Ishikawa (cell line): ENCODE results near the gene PALM3.

Experiments used
- CEBPB ChIP-seq: IDR thresholded peaks from 2 replicates; pipeline ENCODE4 v1.6.1; 2012
- CREB1 ChIP-seq: IDR thresholded peaks from 2 replicates; pipeline ENCODE4 v1.6.1; 2012; ENCODE audit warnings: low read depth
- EGR1 ChIP-seq: IDR thresholded peaks from 2 replicates; pipeline ENCODE4 v1.6.1; 2012
- EP300 ChIP-seq: IDR thresholded peaks from 2 replicates; pipeline ENCODE4 v1.6.1; 2012; ENCODE audit warnings: borderline replicate concordance
- FOXM1 ChIP-seq: IDR thresholded peaks from 2 replicates; pipeline ENCODE4 v1.6.1; 2012; ENCODE audit warnings: low read depth, borderline replicate concordance
- NFIC ChIP-seq: IDR thresholded peaks from 2 replicates; pipeline ENCODE4 v1.6.1; 2012
- RAD21 ChIP-seq: IDR thresholded peaks from 2 replicates; pipeline ENCODE4 v1.6.1; 2012; ENCODE audit warnings: low read depth
- TAF1 ChIP-seq: IDR thresholded peaks from 2 replicates; pipeline ENCODE4 v1.6.1; 2012; ENCODE audit warnings: low read depth, mild to moderate bottlenecking
- TCF12 ChIP-seq: IDR thresholded peaks from 2 replicates; pipeline ENCODE4 v1.6.1; 2012; ENCODE audit warnings: low read depth
- TEAD4 ChIP-seq: IDR thresholded peaks from 2 replicates; pipeline ENCODE4 v1.6.1; 2012
- YY1 ChIP-seq: IDR thresholded peaks from 2 replicates; pipeline ENCODE4 v1.6.1; 2012; ENCODE audit warnings: low read depth
- ZBTB7A ChIP-seq: IDR thresholded peaks from 2 replicates; pipeline ENCODE4 v1.6.1; 2012; ENCODE audit warnings: low read depth
- TF ChIP-seq, protein P1 (sequence below): IDR thresholded peaks from 2 replicates; pipeline ENCODE4 v1.6.1; 2012; ENCODE audit warnings: low read depth, mild to moderate bottlenecking
- TF ChIP-seq, protein P2 (sequence below): IDR thresholded peaks from 2 replicates; pipeline ENCODE4 v1.6.1; 2012
- TF ChIP-seq, protein P3 (sequence below): IDR thresholded peaks from 2 replicates; pipeline ENCODE4 v1.6.1; 2012

PALM3 gene

DNA sequence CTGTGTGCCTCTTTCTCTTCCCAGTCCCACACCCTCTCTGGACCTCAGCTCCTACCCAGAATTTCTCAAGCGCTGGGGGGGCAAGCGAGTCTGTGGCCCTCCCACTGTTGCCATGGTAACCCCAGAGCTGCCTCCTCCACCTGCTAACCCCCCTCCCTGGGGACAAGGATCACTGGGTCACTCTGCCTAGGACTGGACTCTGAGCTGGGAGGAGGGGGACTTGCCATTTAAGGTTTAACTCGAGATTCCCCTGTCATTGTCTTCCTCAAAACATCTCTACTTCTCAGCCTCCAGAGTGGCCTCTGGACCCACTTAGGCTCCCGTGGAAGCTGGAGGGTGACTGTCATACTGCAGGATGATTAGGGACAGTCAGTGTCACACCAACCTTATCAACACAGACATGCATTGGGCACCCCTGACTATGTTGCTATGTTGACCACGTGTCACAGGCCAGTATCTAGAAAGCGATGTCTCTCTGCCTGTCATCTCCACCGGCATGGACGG lies 2.2 kb downstream of the PALM3 start:
- no peak for TF ChIP-seq TAF1

DNA sequence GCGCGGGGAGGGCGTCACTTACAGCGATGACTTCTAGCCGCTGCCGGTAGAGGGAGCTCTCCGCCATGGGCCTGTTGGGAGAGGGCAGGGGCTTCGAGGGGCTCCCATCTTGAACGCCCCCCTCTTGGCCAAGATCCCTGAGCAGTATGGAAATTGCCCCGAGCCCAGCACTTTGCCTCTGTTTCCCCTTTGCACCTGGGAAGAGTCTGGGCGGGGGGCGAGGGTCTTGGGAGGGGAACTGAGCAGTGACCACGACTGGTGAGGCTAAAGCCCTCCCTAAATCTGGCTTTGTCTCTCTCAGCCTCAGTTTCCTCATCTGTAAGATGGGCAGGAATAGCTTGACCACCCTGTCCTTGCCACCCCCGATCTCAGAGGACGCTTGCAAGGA lies 2.8 kb downstream of the PALM3 start:
- TF ChIP-seq CREB1 (no peak), RAD21 (peak; percentile 15; the same call in 1 of the 2 replicates), ZBTB7A (peak; percentile 47; the same call in 1 of the 2 replicates)

DNA sequence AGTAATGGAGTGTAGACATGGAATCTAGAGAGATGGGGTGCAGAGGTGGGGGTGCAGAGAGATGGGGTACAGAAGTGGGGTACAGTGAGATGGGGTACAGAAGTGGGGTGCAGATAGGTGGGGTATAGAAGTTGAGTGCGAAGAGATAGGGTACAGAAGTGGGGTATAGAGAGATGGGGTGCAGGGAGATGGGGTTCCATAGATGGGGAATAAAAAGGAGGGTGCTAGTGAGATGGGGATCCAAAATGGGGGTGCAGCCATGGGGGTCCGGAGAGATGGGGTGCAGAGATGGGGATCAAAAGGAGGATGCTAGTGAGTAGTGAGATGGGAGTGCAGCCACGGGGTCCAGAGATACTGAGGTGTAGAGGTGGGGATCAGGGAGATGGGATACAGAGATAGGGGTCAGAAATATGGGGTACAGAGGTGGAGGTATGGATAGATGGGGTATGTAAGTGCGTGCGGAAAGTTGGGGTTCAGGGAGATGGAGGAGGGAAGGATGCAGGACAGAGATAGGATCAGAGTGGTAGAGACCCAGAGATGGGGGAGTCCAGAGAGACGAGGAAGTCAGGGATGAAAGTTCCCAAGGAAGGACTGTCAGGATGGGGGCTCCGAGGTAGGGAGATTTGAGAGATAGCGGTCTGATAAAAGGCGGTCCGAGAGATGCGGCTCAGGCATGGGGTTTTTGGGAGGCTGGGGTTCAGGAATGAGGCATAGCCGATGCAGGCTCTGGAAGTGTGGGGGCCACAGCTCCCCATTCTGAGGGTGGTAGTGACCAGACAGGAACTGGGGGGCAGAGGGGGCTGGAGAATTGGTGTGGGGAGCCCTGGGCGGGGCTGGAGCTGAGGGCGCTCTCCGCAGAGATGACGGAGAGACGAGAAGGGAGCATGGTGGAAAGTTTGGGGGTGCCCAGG lies 3.4 kb downstream of the PALM3 start:
- TF ChIP-seq TEAD4 = no peak
- TF ChIP-seq, protein P1, sequence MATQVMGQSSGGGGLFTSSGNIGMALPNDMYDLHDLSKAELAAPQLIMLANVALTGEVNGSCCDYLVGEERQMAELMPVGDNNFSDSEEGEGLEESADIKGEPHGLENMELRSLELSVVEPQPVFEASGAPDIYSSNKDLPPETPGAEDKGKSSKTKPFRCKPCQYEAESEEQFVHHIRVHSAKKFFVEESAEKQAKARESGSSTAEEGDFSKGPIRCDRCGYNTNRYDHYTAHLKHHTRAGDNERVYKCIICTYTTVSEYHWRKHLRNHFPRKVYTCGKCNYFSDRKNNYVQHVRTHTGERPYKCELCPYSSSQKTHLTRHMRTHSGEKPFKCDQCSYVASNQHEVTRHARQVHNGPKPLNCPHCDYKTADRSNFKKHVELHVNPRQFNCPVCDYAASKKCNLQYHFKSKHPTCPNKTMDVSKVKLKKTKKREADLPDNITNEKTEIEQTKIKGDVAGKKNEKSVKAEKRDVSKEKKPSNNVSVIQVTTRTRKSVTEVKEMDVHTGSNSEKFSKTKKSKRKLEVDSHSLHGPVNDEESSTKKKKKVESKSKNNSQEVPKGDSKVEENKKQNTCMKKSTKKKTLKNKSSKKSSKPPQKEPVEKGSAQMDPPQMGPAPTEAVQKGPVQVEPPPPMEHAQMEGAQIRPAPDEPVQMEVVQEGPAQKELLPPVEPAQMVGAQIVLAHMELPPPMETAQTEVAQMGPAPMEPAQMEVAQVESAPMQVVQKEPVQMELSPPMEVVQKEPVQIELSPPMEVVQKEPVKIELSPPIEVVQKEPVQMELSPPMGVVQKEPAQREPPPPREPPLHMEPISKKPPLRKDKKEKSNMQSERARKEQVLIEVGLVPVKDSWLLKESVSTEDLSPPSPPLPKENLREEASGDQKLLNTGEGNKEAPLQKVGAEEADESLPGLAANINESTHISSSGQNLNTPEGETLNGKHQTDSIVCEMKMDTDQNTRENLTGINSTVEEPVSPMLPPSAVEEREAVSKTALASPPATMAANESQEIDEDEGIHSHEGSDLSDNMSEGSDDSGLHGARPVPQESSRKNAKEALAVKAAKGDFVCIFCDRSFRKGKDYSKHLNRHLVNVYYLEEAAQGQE = no peak
- TF ChIP-seq TAF1 = no peak
- TF ChIP-seq EP300 = no peak
- no peak for TF ChIP-seq YY1
- no peak for TF ChIP-seq CEBPB
- no peak for TF ChIP-seq CREB1
- no peak for TF ChIP-seq FOXM1
- no peak for TF ChIP-seq ZBTB7A
- TF ChIP-seq, protein P2, sequence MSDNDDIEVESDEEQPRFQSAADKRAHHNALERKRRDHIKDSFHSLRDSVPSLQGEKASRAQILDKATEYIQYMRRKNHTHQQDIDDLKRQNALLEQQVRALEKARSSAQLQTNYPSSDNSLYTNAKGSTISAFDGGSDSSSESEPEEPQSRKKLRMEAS = no peak
- TF ChIP-seq RAD21 = no peak
- no peak for TF ChIP-seq NFIC
- no peak for TF ChIP-seq EGR1
- TF ChIP-seq, protein P3, sequence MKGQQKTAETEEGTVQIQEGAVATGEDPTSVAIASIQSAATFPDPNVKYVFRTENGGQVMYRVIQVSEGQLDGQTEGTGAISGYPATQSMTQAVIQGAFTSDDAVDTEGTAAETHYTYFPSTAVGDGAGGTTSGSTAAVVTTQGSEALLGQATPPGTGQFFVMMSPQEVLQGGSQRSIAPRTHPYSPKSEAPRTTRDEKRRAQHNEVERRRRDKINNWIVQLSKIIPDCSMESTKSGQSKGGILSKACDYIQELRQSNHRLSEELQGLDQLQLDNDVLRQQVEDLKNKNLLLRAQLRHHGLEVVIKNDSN = no peak

DNA sequence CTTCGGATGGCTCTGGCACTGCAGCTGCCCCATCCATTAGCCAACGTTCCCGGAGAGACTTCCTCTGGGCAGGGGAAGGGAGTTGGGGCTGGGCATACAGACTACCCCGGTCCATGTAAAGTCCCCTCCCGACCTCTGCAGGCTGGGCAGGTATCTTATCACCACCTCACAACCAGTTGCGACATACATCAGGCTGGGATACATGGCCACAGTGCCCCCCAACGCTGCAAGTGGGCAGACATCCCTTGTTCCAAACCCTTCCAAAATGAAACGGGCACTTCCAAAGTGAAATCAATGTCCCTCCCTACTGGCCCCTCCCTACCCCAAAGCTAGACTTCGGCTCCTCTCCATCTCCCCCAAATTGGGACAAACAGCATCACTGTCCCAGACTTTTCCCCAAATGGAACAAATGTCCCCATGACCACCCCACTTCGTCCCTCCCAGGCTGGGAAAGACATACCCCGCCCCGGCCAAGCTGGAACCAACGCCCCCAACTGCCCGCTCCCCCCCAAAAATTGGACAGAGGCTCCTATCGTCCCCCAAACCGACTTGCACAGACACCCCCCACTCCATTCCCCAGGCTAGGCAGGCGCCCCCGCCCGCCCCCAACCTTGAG lies 5.0 kb downstream of the PALM3 start:
- peak; percentile 53; the same call in 1 of the 2 replicates for TF ChIP-seq CEBPB
- TF ChIP-seq, protein P1 = no peak

DNA sequence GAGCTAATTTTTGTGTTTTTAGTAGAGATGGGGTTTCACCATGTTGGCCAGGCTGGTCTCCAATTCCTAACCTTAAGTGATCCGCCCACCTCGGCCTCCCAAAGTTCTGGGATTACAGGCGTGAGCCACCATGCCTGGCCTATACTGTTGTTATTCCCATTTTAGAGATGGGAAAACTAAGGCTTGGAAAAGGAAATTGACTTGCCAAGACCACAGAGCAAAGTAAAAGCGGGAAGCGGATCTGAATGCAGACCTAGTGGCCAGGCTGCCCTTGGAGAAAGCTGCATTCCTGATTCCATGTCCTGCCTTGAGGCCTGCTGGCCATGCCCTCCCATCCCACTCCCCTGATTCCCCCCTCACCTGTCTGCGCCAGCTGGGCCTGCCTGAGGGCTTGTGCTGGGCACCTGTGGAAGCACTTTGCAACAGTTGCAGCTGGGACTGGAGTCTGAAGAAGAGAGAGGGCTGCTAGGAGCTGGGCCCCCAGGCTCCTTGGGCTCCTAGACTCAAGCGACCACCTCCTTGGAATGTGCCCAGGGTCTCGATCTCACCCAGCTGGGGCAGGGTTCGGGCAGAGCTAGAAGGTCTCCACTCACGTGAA lies 5.7 kb downstream of the PALM3 start:
- TF ChIP-seq YY1 (no peak), CREB1 (no peak), TCF12 (no peak), ZBTB7A (no peak), TAF1 (no peak), RAD21 (no peak), EP300 (no peak), NFIC (no peak), TEAD4 (no peak), CEBPB (no peak)
- TF ChIP-seq, protein P1 = no peak
- TF ChIP-seq, protein P2 = no peak
- TF ChIP-seq, protein P3 = no peak
